Hematopoietic multipotent progenitor cell treated with erythropoietin and hydrocortisone succinate and interleukin-3 and kit ligand, for 8 days (in vitro differentiated cells): Measurements from ENCODE around the gene CREM.
A peak's percentile ranks its signal among the peaks of the same experiment; 100 is the strongest.
"Not testable (repeated sequence)": the region's sequence is repeated elsewhere in the genome, so short reads cannot be mapped to it uniquely, and the experiment has no call there.

Experiments
- DNase-seq: peaks from one replicate; pipeline ENCODE4 v3.0.0-alpha.2; 2015

Gene CREM

GRCh38 chr10:35195361-35196306 lies 69.0 kb downstream of the CREM start:
- peak; percentile 81 for DNase-seq

GRCh38 chr10:35200487-35200886 lies 73.8 kb downstream of the CREM start:
- no peak for DNase-seq

- no peak for DNase-seq
Measured at GRCh38 chr10:35201234-35201633, 74.6 kb downstream of the CREM start.

GRCh38 chr10:35202050-35202449 lies 75.4 kb downstream of the CREM start:
- no peak for DNase-seq

- no peak for DNase-seq
Measured at GRCh38 chr10:35203745-35204144, 77.1 kb downstream of the CREM start.

- DNase-seq: peak; percentile 52
Measured at GRCh38 chr10:35204650-35205319, 78.1 kb downstream of the CREM start.

- no peak for DNase-seq
Measured at GRCh38 chr10:35206274-35206673, 79.6 kb downstream of the CREM start.

GRCh38 chr10:35208536-35208935 lies 81.9 kb downstream of the CREM start:
- DNase-seq: no peak

- no peak for DNase-seq
Measured at GRCh38 chr10:35208949-35209613, 82.4 kb downstream of the CREM start.

- DNase-seq: no peak
Measured at GRCh38 chr10:35210961-35211360, 84.3 kb downstream of the CREM start.

- no peak for DNase-seq
Measured at GRCh38 chr10:35211390-35211789, 84.7 kb downstream of the CREM start.

- DNase-seq: no peak
Measured at GRCh38 chr10:35212856-35213255, 86.2 kb downstream of the CREM start.

- no peak for DNase-seq
Measured at GRCh38 chr10:35213699-35214098, 87.1 kb downstream of the CREM start.

- no peak for DNase-seq
Measured at GRCh38 chr10:35214607-35215020, 88.0 kb downstream of the CREM start.

GRCh38 chr10:35215107-35215506 lies 88.5 kb downstream of the CREM start:
- DNase-seq: no peak

GRCh38 chr10:35216303-35216905 lies 89.8 kb downstream of the CREM start:
- DNase-seq: no peak

- DNase-seq: not testable (repeated sequence)
Measured at GRCh38 chr10:35216956-35217355, 90.3 kb downstream of the CREM start.

- DNase-seq: no peak
Measured at GRCh38 chr10:35217455-35217854, 90.8 kb downstream of the CREM start.

GRCh38 chr10:35218339-35218955 lies 91.8 kb downstream of the CREM start:
- DNase-seq: peak; percentile 90

GRCh38 chr10:35219292-35219691 lies 92.6 kb downstream of the CREM start:
- DNase-seq: no peak

GRCh38 chr10:35219891-35220890 lies 93.5 kb downstream of the CREM start:
- DNase-seq: no peak
